GM12872 (cell line): ENCODE results near the gene PRLR.

ENCODE experiments used
- CTCF ChIP-seq: IDR thresholded peaks from 3 replicates; pipeline ENCODE4 v1.5.1; 2011; ENCODE audit warnings: low read depth, mild to moderate bottlenecking, low read length, moderate library complexity; ENCODE audit not compliant: insufficient read depth

PRLR gene

GRCh38 chr5:35089334-35090314 is 140.7 kb downstream of the PRLR start:
- TF ChIP-seq CTCF, result peak; percentile 87

- no peak for TF ChIP-seq CTCF
These were observed 142.3 kb downstream of the PRLR start for GRCh38 chr5:35087991-35088390.

GRCh38 chr5:35083150-35083549 is 147.1 kb downstream of the PRLR start:
- TF ChIP-seq CTCF, result no peak

GRCh38 chr5:35082530-35082929 is 147.8 kb downstream of the PRLR start:
- TF ChIP-seq CTCF, result no peak

- no peak for TF ChIP-seq CTCF
These were observed 149.2 kb downstream of the PRLR start for GRCh38 chr5:35081134-35081533.

- no peak for TF ChIP-seq CTCF
These were observed 157.1 kb downstream of the PRLR start for GRCh38 chr5:35073160-35073559.

GRCh38 chr5:35069188-35069587 is 161.1 kb downstream of the PRLR start:
- no peak for TF ChIP-seq CTCF
